Dedifferentiated amniotic fluid mesenchymal stem cell (primary cell): Measurements from ENCODE around the gene MYO1C.

Source experiments
- DNase-seq: peaks from one replicate; pipeline ENCODE4 v3.0.0-alpha.2; 2016; ENCODE audit errors: extremely low spot score

MYO1C gene

DNA sequence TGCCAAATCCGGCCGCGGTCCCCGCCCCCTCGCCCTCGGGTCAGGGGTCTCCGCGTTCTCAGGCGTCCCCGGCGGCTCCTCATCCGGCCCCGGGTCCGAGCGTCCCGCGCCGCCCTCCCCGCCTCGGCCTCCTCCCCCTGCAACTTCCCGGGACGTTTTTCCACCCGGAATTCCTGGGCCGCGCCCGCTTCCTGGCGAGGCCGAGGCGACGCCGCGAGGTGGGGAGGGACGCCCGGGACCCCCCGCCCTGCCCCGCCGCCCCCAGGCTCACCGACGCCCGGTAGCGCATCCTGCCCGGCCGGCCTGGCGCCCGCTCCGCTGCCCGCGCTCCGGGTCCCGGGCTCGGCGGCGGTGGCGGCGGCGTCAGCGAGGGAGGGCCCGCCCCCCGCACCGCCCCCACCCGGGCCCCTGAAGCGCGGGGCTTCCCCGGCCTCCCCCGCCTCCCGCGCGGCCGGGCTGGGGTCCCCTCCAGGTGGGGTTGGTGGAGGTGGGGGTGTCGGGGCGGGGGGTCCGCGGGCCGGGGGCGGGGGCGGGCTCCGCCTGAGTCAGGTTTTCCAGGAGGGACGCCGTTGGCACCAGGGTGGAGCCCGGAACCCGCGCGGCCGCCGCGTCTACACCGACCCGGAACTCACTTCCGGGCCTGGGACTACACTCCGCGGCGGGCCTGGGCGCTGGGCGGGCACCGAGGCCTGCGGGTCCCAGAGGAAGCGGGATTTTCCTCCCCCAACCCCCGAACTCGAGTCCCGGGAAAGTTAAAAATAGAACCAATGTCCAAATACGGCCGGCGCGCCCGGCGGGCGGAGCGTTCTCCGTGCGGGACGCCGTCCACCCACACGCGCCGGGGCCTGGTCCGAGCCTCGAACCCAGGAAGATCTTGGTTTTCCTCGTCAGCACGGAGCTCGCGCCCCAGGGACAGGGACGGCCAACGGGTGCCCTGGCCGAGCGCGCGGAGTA, 6.8 kb downstream of the MYO1C start:
- peak; percentile 24 for DNase-seq

- DNase-seq: no peak
These were observed 7.6 kb downstream of the MYO1C start for GRCh38 chr17:1484676-1485422.

- DNase-seq: no peak
These were observed 8.4 kb downstream of the MYO1C start for GRCh38 chr17:1484060-1484535.

DNA sequence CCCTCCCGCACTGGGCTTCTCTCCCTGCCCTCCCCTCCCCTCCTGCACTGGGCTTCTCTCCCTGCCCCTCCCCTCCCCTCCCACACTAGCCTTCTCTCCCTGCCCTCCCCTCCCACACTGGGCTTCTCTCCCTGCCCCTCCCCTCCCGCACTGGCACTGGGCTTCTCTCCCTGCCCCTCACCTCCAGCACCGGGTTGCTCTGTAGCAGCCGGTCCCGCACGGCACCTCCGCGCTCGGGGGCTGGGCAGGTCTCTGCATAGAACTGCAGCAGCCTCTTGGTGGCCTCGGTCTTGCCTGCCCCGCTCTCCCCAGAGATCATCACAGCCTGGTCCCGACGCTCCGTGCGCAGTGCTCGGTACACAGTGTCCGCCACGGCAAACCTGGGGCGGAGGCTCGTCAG, 9.8 kb downstream of the MYO1C start:
- no peak for DNase-seq

DNA sequence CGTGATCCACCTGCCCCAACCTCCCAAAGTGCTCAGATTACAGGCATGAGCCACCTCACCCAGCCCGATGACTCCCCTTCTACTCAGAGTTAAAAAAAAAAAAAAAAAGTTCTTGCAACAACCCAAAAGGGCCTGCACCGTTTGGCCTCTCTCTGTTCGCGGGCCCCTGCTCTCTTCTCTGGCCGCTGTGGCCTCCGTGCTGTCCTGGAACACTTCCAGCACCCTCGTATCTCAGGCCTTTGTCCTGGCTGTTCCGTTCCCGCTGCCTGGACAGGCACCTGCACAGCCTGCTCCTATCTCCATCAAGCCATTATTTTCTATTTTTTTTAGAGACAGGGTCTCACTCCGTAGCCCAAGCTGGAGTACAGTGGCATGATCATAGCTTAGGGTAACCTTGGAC, 10.8 kb downstream of the MYO1C start:
- DNase-seq: no peak

DNA sequence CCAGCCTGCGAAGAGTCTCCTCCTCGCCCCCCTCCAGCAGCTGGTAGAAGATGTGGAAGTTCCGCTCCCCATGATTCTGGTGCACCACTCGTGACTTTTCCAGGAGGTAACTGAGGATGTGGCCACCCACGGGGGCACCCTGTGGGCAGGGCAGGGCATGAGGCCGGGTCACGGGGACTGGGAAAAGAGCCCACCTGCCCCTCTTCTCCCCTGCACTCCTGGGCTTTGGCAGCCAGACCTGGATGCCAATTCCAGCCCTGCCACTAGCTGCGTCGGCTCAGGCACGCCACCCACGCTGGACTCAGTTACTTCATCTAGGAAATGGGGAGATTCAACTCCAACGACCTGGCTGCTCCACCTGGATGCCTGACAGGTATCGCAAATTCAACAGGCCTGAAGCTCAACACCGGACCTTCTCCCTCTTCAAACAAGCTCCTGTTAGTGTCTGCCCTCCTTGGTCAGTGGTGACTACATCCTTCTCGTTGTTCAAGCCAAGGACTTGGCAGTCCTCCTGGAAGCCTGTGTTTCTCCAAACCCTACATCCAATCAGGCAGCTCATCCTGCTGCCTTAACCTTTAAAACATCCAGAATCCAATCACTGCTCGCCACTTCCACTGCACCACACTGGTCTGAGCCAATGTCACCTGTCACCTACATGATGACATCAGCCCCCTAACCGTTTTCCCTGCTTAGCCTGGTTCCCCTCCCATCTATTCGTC, 11.6 kb downstream of the MYO1C start:
- no peak for DNase-seq

DNA sequence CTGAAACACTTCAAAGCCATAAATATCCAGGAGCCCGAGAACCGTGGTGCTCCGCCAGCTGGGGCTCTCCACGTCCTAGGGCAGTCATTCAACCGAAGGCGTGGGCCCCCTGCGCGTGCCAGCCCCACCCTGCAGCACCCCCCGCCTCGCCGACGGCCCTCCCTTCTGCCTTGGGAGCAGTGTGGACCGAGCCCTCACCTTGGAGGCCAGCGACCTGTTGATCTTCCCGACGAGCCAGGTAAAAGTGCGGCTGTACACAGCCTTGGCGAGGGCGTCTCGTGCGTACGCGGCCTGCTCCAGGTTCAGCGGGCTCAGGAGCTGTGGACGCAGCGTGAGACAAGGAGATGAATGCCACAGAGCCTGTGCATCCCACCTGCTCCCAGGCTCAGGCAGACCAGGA, 14.1 kb downstream of the MYO1C start:
- no peak for DNase-seq

DNA sequence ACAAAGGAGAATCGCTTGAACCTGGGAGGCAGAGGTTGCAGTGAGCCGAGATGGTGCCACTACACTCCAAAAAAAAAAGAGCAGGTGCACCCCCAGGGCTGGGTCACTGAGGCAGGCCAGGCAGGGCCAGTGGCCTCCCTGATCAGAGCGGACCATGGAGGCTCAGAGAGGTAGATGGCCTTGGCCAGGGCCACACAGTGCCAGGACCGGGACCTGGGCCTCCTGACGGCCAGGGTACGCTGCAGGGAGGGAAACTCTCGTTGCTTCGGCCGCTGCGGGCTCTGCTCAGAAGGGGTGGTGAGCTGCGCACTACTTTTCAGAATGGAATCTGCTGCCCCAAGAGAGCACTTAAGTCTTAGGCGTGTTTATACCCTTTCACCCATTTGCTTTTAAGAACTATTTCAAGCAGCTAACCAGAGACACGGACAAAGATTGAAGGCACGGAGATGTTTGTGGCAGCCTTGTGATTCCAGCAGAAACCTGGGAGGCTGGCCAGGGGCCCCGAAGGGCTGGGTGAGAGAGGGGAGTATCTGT, 17.1 kb downstream of the MYO1C start:
- no peak for DNase-seq

- DNase-seq: no peak
These were observed 17.9 kb downstream of the MYO1C start for GRCh38 chr17:1474402-1475189.

GRCh38 chr17:1473841-1474240, 18.6 kb downstream of the MYO1C start:
- DNase-seq: no peak

DNA sequence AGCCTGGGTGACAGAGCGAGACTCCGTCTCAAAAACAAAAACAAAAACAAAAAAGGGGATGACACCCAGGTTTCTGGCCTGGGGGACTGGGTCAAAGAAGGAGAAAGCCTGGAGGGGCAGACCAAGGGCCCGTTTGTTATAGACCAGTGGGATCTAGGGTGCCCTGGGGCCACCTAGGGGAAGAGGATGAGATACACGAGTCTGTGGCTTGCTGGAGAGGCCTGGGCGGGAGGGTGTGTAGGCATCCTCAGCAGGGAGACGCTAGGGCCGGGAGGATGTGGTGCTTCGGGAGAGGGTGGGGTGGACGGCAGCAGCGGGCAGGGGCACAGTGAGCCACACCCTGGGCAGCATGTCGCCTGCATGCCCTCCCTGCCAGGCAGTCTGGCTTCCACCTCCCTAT, 19.3 kb downstream of the MYO1C start:
- no peak for DNase-seq

- DNase-seq: no peak
These were observed 20.3 kb downstream of the MYO1C start for GRCh38 chr17:1471911-1472821.

GRCh38 chr17:1471490-1471889, 21.0 kb downstream of the MYO1C start:
- DNase-seq: no peak

- DNase-seq: no peak
These were observed 21.6 kb downstream of the MYO1C start for GRCh38 chr17:1470755-1471462.

DNA sequence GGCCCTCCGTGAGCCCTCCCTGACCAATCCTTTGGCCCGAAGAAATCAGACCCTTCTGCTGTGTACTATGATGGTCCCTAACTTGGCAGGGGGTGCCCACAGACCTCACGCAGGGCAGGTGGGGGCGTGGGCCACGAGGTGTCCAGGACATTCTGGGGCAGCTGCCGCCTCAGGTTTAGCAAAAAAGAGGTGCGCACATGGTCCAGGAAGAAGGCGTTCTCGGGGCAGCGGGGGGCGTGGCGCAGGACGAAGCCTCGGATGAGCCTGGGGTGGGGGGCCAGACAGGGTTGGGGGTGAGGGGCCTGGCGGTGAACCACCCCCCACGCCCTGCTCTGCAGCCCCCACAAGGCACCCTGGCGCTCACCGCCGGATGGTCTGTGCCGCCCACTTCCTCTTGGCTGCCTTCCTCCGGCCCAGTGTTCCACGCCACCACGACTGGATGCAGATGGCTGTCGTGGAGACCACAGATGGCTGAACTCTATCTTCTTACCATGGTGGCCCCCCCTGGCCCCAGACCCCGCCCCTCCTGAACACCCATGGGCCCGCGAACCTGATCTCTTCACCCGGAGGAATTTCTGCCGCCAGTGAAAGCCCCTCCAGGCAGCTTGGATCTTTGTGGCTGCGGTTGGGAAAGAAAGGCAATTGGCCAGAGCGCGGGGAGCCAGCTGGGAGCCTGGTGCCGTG, 22.3 kb downstream of the MYO1C start:
- DNase-seq: no peak

DNA sequence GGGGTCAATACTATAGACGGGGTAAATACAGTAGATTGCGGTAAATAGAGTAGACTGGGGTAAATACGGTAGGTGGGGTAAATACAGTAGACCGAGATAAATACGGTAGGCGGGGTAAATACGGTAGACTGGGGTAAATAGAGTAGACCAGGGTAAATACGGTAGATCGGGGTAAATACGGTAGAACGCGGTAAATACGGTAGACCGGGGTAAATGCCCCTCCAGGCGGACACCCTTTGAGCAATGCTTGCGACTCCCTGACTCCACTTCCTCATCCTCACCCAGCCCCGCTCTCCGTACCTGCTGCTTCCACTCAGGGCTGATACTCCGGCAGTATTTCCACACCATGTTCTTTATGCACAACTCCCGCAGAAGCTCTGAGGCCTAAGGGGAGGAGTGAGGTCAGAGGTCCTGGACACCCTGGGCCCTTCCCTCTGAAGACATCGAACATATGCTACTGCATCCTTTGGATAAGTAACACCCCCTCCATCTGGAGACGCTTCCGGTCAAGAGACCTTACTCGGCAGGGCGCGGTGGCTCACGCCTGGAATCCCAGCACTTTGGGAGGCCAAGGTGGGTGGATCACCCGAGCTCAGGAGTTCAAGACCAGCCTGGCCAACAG, 23.1 kb downstream of the MYO1C start:
- no peak for DNase-seq

- no peak for DNase-seq
These were observed 24.5 kb downstream of the MYO1C start for GRCh38 chr17:1467898-1468492.

DNA sequence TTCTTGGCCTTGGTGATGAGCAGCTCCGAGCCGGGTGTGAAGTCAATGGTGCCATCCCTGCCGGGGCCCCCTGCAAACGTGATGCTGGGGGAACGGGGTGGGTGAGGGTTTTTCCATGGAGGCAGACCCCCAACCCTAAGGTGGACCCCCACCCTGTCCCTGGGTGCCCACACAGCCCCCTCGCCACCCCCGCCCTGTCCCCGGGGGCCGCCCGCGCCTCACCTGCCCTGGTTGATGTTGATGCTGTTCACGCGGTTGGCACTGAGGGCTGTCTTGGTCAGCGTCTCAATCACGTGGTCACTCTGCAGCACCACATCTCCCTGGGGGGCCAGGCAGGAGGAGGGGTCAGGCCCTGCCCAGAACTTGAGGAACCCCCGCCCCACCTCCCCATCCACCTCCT, 25.2 kb downstream of the MYO1C start:
- no peak for DNase-seq
